RWPE1 (cell line): ENCODE measurements around the gene SDF4.
"Not testable (repeated sequence)": the region's sequence is repeated elsewhere in the genome, so short reads cannot be mapped to it uniquely, and the experiment has no call there.

Experiments used
- CTCF ChIA-PET: fragments of 350-600 bp; sonication (Branson Sonifier 250); formaldehyde crosslinking; extraction: SDS; loops from one replicate; lab custom pipeline; 2021; lab: Yijun Ruan, JAX
- POLR2A ChIA-PET: fragments of 400-600 bp; formaldehyde crosslinking; extraction: SDS; loops from one replicate; lab custom pipeline; 2020; ENCODE audit warnings: antibody characterized with exemption; ENCODE audit not compliant: low non-redundant PET; lab: Yijun Ruan, JAX
- DNase-seq: peaks from one replicate; pipeline ENCODE4 v3.0.0; 2012; ENCODE audit warnings: low spot score
- H3K27ac ChIP-seq: fragments of 450-650 bp; 2 replicates; pipeline ENCODE4 v1.5.1; 2017
- TF ChIP-seq, protein P1 (sequence below): fragments of 450-650 bp; conservative IDR thresholded peaks from 2 replicates; pipeline ENCODE4 v1.5.1; 2017; ENCODE audit warnings: low read depth, mild to moderate bottlenecking

SDF4 gene

DNA sequence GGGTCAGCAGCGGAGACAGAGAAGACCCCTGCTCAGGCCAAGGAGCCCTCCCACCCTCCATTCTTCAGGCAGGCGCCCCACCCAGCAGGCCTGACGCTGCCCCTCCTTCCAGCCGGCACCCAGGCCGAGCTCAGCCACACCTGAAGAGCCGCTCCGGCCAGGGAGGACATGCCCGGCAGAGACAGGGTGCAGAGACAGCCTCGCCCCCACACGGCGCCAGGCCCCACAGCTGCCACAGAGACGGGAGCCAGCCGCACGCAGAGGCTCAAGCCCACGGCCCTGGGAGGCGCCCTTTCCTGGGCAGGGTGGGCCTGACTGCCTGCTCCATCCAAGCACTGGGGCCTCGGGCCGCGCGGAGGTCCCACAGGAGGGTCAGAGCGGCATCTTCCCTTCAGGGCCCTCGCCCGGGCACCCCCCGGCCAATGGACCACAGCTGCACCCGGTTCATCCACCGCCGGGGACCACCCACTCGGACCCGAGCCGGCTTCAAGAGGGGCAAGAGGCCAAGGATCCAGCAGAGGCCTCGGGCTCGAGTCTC, 52.9 kb downstream of the SDF4 start:
- ChIA-PET CTCF (no interaction called here), POLR2A (no interaction called here)
- TF ChIP-seq, protein P1, sequence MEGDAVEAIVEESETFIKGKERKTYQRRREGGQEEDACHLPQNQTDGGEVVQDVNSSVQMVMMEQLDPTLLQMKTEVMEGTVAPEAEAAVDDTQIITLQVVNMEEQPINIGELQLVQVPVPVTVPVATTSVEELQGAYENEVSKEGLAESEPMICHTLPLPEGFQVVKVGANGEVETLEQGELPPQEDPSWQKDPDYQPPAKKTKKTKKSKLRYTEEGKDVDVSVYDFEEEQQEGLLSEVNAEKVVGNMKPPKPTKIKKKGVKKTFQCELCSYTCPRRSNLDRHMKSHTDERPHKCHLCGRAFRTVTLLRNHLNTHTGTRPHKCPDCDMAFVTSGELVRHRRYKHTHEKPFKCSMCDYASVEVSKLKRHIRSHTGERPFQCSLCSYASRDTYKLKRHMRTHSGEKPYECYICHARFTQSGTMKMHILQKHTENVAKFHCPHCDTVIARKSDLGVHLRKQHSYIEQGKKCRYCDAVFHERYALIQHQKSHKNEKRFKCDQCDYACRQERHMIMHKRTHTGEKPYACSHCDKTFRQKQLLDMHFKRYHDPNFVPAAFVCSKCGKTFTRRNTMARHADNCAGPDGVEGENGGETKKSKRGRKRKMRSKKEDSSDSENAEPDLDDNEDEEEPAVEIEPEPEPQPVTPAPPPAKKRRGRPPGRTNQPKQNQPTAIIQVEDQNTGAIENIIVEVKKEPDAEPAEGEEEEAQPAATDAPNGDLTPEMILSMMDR: no peak
- H3K27ac ChIP-seq: no peak overlapping the region
- DNase-seq: no peak

DNA sequence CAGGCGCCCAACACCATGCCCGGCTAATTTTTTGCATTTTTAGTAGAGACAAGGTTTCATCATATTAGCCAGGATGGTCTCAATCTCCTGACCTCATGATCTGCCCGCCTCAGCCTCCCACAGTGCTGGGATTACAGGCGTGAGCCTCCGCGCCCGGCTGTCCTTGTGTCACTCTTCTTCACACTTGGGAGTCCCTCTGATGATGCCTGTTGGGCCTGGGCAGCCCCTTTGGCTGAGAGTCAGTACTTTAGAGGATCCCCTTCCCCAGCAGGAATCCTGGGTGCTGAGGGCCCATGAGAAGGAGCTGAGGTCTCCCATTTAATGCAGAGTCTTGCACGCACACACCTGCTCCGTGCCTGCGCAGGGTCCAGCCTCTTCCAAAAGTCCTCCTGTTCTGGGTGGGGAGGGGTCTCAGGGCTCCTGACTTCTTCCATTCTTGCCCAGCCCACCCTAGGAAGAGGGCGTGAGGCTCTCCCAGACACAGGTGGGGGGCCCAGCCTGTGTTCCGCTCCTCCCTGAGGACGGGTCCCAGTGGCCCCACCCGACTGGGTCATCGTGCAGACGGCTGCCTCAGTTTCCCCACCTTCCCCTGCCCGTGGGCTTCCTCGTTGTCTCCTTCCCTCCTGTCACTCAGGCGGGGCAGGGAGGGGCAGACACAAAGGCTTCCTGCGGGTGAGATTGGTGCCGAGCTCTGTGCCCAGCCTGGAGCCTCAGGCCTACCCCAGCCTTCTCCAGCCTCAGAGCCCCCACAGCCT, 54.2 kb downstream of the SDF4 start:
- TF ChIP-seq, protein P1: no peak
- no peak overlapping the region for H3K27ac ChIP-seq
- DNase-seq: no peak
- ChIA-PET CTCF (interaction anchor here (0.7 kb wide), 1 partner anchor 48 kb away, joined by 3 read pairs; no protein-coding TSS in a partner anchor), POLR2A (no interaction called here)

DNA sequence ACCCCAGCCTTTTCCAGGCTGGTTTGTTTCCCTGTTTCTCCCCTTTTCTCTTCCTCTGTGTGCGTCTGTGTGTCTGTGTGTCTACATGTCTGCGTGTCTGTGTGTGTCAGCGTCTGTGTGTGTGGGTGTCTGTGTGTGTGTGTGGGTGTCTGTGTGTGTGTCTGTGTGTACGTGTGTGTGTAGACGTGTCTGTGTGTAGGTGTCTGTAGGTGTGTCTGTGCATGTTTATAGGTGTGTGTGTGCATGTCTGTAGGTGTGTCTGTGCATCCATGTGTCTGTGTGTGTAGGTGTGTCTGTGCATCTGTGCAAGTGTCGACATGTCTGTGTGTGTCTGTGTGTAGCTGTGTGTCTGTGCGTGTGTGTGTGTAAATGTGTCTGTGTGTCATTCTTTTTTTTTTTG, 54.9 kb downstream of the SDF4 start:
- no peak overlapping the region for H3K27ac ChIP-seq
- POLR2A ChIA-PET: no interaction called here
- TF ChIP-seq, protein P1: no peak
- no peak for DNase-seq
- CTCF ChIA-PET: no interaction called here

DNA sequence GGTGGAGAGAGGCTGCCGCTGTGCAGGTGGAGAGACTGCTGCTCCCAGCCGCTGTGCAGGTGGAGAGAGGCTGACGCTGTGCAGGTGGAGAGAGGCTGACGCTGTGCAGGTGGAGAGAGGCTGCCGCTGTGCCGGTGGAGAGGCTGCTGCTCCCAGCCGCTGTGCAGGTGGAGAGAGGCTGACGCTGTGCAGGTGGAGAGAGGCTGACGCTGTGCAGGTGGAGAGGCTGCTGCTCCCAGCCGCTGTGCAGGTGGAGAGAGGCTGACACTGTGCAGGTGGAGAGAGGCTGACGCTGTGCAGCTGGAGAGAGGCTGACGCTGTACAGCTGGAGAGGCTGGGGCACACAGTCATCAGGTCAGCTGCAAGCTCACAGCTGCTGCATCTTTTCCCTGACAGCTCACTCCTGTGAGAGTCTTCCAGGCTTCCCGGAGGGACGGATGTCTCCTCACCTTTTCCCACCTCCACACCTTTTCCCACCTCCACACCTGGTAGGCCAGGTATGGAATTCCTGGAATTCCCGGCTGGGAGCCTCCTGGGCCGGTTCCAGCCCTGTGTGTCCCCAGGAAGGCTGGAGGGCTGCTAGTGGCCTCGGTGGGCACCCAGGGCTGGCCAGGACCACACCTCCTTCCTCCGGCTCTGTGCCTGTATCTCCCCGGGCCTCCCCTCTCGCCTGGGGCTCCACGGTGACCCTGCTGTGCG, 55.6 kb downstream of the SDF4 start:
- CTCF ChIA-PET, H3K27ac ChIP-seq, POLR2A ChIA-PET: not testable (repeated sequence)
- DNase-seq: peak; percentile 42

DNA sequence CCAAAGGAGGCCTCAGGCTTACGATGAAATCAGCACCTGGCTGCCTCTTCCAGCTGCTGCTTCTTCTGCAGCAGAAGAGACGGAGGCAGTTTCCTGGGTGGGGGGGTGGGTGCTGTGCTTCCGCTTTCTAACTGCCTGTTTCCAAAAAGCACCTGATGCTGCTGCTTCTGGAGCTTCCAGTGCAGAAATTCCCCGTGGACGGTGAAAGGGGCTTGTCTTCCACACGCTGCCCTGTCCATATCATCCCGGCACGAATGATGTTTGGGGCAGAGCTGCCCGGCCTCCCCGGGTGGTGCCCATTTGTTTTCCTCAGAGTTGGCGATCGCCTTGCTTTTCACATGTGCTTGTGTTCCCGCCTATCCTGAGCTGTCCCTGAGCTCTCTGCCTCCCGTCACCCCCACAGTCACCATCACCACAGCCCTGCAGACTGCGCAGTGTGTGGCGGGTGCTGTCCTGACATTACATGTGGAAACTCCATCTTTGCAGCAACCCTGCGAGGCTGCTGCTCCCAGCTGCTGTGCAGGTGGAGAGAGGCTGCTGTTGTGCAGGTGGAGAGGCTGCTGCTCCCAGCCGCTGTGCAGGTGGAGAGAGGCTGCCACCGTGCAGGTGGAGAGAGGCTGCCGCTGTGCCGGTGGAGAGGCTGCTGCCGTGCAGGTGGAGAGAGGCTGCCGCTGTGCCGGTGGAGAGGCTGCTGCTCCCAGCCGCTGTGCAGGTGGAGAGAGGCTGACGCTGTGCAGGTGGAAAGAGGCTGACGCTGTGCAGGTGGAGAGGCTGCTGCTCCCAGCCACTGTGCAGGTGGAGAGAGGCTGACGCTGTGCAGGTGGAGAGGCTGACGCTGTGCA, 56.4 kb downstream of the SDF4 start:
- CTCF ChIA-PET: interaction anchor here (0.6 kb wide), 1 partner anchor 37 kb away, joined by 3 read pairs; no protein-coding TSS in a partner anchor
- POLR2A ChIA-PET: no interaction called here
- DNase-seq: no peak
- TF ChIP-seq, protein P1: no peak
- H3K27ac ChIP-seq: no peak overlapping the region

DNA sequence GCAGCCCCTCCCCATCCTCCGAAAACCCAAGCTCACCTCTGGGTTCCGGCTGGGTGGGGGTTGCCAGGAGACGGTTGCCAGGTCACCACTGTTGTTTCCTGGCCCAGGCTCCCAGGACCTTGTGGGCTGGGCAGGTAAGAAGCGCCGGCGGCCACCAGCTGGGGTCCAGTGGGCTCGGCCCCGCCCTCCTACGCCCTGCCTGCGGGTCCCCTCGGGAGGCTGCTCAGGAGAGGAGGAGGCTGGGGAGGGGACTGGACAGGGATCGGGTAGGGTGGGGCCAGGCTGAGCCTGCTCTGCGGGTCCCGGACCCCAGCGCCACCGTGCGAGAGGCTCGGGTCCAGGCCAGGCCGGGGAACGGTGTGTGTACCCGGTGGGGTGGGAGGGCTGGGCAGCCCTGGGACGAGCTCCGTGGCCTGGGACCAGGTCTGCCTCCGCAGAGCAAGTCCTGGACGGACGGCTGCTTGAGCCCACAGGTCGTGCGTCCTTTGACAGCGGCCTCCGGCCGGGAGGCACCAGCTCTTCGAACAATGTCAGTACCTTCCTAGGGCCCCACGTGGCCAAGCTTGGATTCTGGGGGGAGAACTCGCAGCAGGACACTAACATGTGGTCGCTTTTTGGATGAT, 57.9 kb downstream of the SDF4 start, which contains the start of gene TTLL10:
TTLL10 (plus strand) TSS at position 88 of the 623 bp plus-strand sequence. CDS start 5,336 bp downstream, outside the sequence.
- H3K27ac ChIP-seq: no peak within 1 kb of the TSS
- no peak for DNase-seq
- TF ChIP-seq, protein P1: no peak
- POLR2A ChIA-PET: no interaction called here
- CTCF ChIA-PET: interaction anchor here (0.7 to 1.2 kb wide), 2 partner anchors 52 to 119 kb away, joined by 3 to 4 read pairs; no protein-coding TSS in a partner anchor
